Heart left ventricle (tissue), 13 donors: ENCODE results near the gene ESYT3.

ENCODE experiments used
- CTCF ChIP-seq, 12 donors: fragments of 200-600 bp; sonication (generic) in 4 of 12; IDR thresholded peaks; one replicate each; pipeline versions ENCODE4 v1.5.0 to v1.8.0; 2018 to 2022; ENCODE audit warnings: antibody characterized with exemption in 12 of 12, mild to moderate bottlenecking in 5 of 12
- POLR2A ChIP-seq, 2 donors: fragments of 450-650 bp; IDR thresholded peaks; one replicate each; pipeline ENCODE4 v1.6.1; 2017; ENCODE audit warnings: antibody characterized with exemption in 2 of 2, mild to moderate bottlenecking in 2 of 2, moderate library complexity in 2 of 2
- donor health status: ischemic (EF 13 %, LVEDD 7.1; RV severe dilation, severe dysfunction).
- donor health status: DM: no; HTN: yes; CAD: no.
- donor health status: DM: no; HTN: no; CAD: no.
- donor health status: ischemic (EF 25% LVEDD 6.9; RV normal size, moderate dysfunction).
- donor health status: ischemic (EF 25% LVEDD 5.7; RV mildly dilated, moderate dysfunction).
- donor health status: ischemic (EF 35%, LVEDD 5.7; RV mildly dilated, moderate dysfunction).
- donor health status: nonischemic (EF 11% LVEDD 7.7; RV severe dilation, severe dysfunction).
- donor health status: DM: yes; HTN: yes; CAD: no.
- donor health status: PGD.
- donor health status: ischemic (EF 29% LVEDD 5.4; RV normal size, mild dysfunction).
- donor health status: nonischemic (EF 23%, LVEDD 6.1; RV moderate dilation, normal function).

- TF ChIP-seq CTCF (IDR thresholded peaks at IDR 0.05) (no peak), POLR2A (IDR thresholded peaks at IDR 0.05) (no peak)
These were observed 27.8 kb upstream of the ESYT3 start for GRCh38 chr3:138406606-138407005.
